ENCODE data around the gene ARHGAP24. TPM values are rescaled to one million over a fixed set of nuclear protein-coding genes. Genes with fewer than 3 reads are reported as not detected.

Gene ARHGAP24
- total RNA-seq, 1 experiment from 2014 or later, result 17.4 TPM

- Histone ChIP-seq H3K27me3 (ENCODE audit: control insufficient read depth, insufficient read depth, low read length) (no peaks in the 10 kb centered on the region), H3K4me3 (ENCODE audit: low read depth in 2 of 2, low read length in 2 of 2) (no peak overlapping the region), H3K36me3 (ENCODE audit: control insufficient read depth, insufficient read depth, low read length) (no peaks in the 10 kb centered on the region), H3K27ac (ENCODE audit: low read length) (no peak overlapping the region), H3K9me3 (ENCODE audit: control insufficient read depth, insufficient read depth, low read depth, low read length) (no peaks in the 10 kb centered on the region), H3K4me1 (ENCODE audit: control insufficient read depth, insufficient read depth, low read length) (no peaks in the 10 kb centered on the region; the same call in 1 of the 2 replicates)
- POLR2A ChIA-PET, result interaction anchor here (0.7 kb wide), 1 partner anchor 604 kb away, joined by 3 read pairs; no protein-coding TSS in a partner anchor
- TF ChIP-seq, protein P1, sequence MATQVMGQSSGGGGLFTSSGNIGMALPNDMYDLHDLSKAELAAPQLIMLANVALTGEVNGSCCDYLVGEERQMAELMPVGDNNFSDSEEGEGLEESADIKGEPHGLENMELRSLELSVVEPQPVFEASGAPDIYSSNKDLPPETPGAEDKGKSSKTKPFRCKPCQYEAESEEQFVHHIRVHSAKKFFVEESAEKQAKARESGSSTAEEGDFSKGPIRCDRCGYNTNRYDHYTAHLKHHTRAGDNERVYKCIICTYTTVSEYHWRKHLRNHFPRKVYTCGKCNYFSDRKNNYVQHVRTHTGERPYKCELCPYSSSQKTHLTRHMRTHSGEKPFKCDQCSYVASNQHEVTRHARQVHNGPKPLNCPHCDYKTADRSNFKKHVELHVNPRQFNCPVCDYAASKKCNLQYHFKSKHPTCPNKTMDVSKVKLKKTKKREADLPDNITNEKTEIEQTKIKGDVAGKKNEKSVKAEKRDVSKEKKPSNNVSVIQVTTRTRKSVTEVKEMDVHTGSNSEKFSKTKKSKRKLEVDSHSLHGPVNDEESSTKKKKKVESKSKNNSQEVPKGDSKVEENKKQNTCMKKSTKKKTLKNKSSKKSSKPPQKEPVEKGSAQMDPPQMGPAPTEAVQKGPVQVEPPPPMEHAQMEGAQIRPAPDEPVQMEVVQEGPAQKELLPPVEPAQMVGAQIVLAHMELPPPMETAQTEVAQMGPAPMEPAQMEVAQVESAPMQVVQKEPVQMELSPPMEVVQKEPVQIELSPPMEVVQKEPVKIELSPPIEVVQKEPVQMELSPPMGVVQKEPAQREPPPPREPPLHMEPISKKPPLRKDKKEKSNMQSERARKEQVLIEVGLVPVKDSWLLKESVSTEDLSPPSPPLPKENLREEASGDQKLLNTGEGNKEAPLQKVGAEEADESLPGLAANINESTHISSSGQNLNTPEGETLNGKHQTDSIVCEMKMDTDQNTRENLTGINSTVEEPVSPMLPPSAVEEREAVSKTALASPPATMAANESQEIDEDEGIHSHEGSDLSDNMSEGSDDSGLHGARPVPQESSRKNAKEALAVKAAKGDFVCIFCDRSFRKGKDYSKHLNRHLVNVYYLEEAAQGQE (IDR thresholded peaks at IDR 0.05; ENCODE audit: insufficient read depth in 1 of 2, low read depth in 2 of 2, low read length in 1 of 2), result no peak
- TF ChIP-seq POLR2AphosphoS5 (IDR thresholded peaks at IDR 0.05; ENCODE audit: low read depth, low read length), result no peak
- no peak for TF ChIP-seq SIN3A (IDR thresholded peaks at IDR 0.05; ENCODE audit: borderline replicate concordance, insufficient read depth, low read depth, low read length)
- TF ChIP-seq TCF7L2 (IDR thresholded peaks at IDR 0.05; ENCODE audit: low read depth, low read length), result no peak
- TF ChIP-seq, protein P2, sequence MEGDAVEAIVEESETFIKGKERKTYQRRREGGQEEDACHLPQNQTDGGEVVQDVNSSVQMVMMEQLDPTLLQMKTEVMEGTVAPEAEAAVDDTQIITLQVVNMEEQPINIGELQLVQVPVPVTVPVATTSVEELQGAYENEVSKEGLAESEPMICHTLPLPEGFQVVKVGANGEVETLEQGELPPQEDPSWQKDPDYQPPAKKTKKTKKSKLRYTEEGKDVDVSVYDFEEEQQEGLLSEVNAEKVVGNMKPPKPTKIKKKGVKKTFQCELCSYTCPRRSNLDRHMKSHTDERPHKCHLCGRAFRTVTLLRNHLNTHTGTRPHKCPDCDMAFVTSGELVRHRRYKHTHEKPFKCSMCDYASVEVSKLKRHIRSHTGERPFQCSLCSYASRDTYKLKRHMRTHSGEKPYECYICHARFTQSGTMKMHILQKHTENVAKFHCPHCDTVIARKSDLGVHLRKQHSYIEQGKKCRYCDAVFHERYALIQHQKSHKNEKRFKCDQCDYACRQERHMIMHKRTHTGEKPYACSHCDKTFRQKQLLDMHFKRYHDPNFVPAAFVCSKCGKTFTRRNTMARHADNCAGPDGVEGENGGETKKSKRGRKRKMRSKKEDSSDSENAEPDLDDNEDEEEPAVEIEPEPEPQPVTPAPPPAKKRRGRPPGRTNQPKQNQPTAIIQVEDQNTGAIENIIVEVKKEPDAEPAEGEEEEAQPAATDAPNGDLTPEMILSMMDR (IDR thresholded peaks at IDR 0.05), result no peak
- intact Hi-C loops (cut with micrococcal nuclease; ENCODE audit: unreplicated experiment) (no loop called here), in situ Hi-C loops (cut with HindIII; ENCODE audit: low pct_unique_long_range_greater_than_20kb, low sequenced_read_pairs) (no loop called here)
- CTCF ChIA-PET, result no interaction called here
- DNase-seq (ENCODE audit: low read depth, low spot score) (no peak), ATAC-seq (no peak)
- BruUV-seq (replicated peaks), result no TSS peak
Observed at GRCh38 chr4:85684676-85685075, 209.7 kb downstream of the ARHGAP24 start.

- Histone ChIP-seq H3K36me3 (ENCODE audit: control insufficient read depth, insufficient read depth, low read length) (no peaks in the 10 kb centered on the region), H3K4me3 (ENCODE audit: low read depth in 2 of 2, low read length in 2 of 2) (no peak overlapping the region), H3K9me3 (ENCODE audit: control insufficient read depth, insufficient read depth, low read depth, low read length) (no peaks in the 10 kb centered on the region), H3K27me3 (ENCODE audit: control insufficient read depth, insufficient read depth, low read length) (no peaks in the 10 kb centered on the region), H3K4me1 (ENCODE audit: control insufficient read depth, insufficient read depth, low read length) (no peaks in the 10 kb centered on the region), H3K27ac (ENCODE audit: low read length) (no peak overlapping the region)
- POLR2A ChIA-PET, result no interaction called here
- CTCF ChIA-PET, result interaction anchor here (0.6 kb wide), 1 partner anchor 20 kb away, joined by 3 read pairs; no protein-coding TSS in a partner anchor
- BruUV-seq (replicated peaks), result no TSS peak
- intact Hi-C loops (cut with micrococcal nuclease; ENCODE audit: unreplicated experiment), result no loop called here
- TF ChIP-seq POLR2AphosphoS5 (IDR thresholded peaks at IDR 0.05; ENCODE audit: low read depth, low read length) (no peak), TCF7L2 (IDR thresholded peaks at IDR 0.05; ENCODE audit: low read depth, low read length) (no peak), SIN3A (IDR thresholded peaks at IDR 0.05; ENCODE audit: borderline replicate concordance, insufficient read depth, low read depth, low read length) (no peak)
- TF ChIP-seq, protein P1 (IDR thresholded peaks at IDR 0.05; ENCODE audit: insufficient read depth in 1 of 2, low read depth in 2 of 2, low read length in 1 of 2), result no peak
- TF ChIP-seq, protein P2 (IDR thresholded peaks at IDR 0.05), result no peak
- DNase-seq (ENCODE audit: low read depth, low spot score), result no peak
- no peak for ATAC-seq
- in situ Hi-C loops (cut with HindIII; ENCODE audit: low pct_unique_long_range_greater_than_20kb, low sequenced_read_pairs), result no loop called here
Observed at GRCh38 chr4:85686398-85686797, 211.4 kb downstream of the ARHGAP24 start.
